Panc1 (cell line): ENCODE results near the gene HLA-DQB1. TPM values are rescaled to one million over a fixed set of nuclear protein-coding genes. Genes with fewer than 3 reads are reported as not detected.
"Not testable (repeated sequence)": the region's sequence is repeated elsewhere in the genome, so short reads cannot be mapped to it uniquely, and the experiment has no call there.

Source experiments
- ATAC-seq: fragments of 200-7000 bp; cut with Tn5 transposase; 2 replicates; pipeline ENCODE4 v1.9.1; 2020; ENCODE audit warnings: mild to moderate bottlenecking, moderate library complexity
- BruUV-seq: library from RNA; stranded (reverse); fragments of 400-500 nt; replicated peaks from 2 replicates; lab custom pipeline; 2021; lab: Mats Ljungman, UMichigan
- CTCF ChIA-PET: fragments of 300-600 bp; sonication (Branson Sonifier 250); formaldehyde crosslinking; loops from one replicate; lab custom pipeline; 2022; ENCODE audit warnings: antibody characterized with exemption; lab: Charles Lee
- POLR2A ChIA-PET: fragments of 300-600 bp; sonication (Branson Sonifier 250); formaldehyde crosslinking; loops from one replicate; lab custom pipeline; 2022; ENCODE audit warnings: antibody characterized with exemption; lab: Charles Lee
- DNase-seq: peaks from one replicate; pipeline ENCODE4 v3.0.0-alpha.2; 2010; ENCODE audit warnings: low read depth, low spot score
- H3K27ac ChIP-seq: 2 replicates; pipeline ENCODE4 v1.5.1; 2011; ENCODE audit warnings: mild to moderate bottlenecking, low read length, inconsistent platforms
- H3K27me3 ChIP-seq: fragments of 200-500 bp; sonication (Bioruptor generic); 2 replicates; pipeline ENCODE4 v1.6.0; 2014; ENCODE audit warnings: low read length, inconsistent platforms; ENCODE audit not compliant: control insufficient read depth, insufficient read depth
- H3K36me3 ChIP-seq: fragments of 200-500 bp; sonication (Bioruptor generic); 2 replicates; pipeline ENCODE4 v1.5.1; 2014; ENCODE audit warnings: inconsistent platforms, mild to moderate bottlenecking, low read length, moderate library complexity; ENCODE audit not compliant: control insufficient read depth, insufficient read depth
- H3K4me1 ChIP-seq: 2 replicates; pipeline ENCODE4 v1.5.1; 2011; ENCODE audit warnings: inconsistent platforms, mild to moderate bottlenecking, low read length, moderate library complexity; ENCODE audit not compliant: control insufficient read depth, insufficient read depth
- H3K4me3 ChIP-seq, 2 experiments: 2 replicates each; pipeline ENCODE4 v1.5.1; 2011 to 2012; ENCODE audit warnings: low read depth in 2 of 2, low read length in 2 of 2, mild to moderate bottlenecking in 2 of 2, inconsistent platforms in 1 of 2, moderate library complexity in 1 of 2
- H3K9me3 ChIP-seq: fragments of 200-500 bp; sonication (Bioruptor generic); 2 replicates; pipeline ENCODE4 v1.5.1; 2014; ENCODE audit warnings: low read depth, mild to moderate bottlenecking, inconsistent platforms, low read length, moderate library complexity; ENCODE audit not compliant: control insufficient read depth, insufficient read depth
- CTCF ChIP-seq: fragments of 450-650 bp; IDR thresholded peaks from 2 replicates; pipeline ENCODE4 v1.5.1; 2017; ENCODE audit warnings: mild to moderate bottlenecking
- POLR2AphosphoS5 ChIP-seq: IDR thresholded peaks from 2 replicates; pipeline ENCODE4 v1.6.1; 2012; ENCODE audit warnings: mild to moderate bottlenecking, low read depth, low read length, moderate library complexity
- SIN3A ChIP-seq: IDR thresholded peaks from 2 replicates; pipeline ENCODE4 v1.6.1; 2012; ENCODE audit warnings: low read depth, mild to moderate bottlenecking, low read length, moderate library complexity, borderline replicate concordance; ENCODE audit not compliant: insufficient read depth
- TCF7L2 ChIP-seq: IDR thresholded peaks from 2 replicates; pipeline ENCODE4 v1.6.1; 2011; ENCODE audit warnings: mild to moderate bottlenecking, low read depth, low read length, inconsistent platforms
- in situ Hi-C: cut with HindIII; loops from 2 replicates; pipeline ENCODE4 v1.10.0; 2016; ENCODE audit warnings: low sequenced_read_pairs, low pct_unique_long_range_greater_than_20kb
- intact Hi-C: fragments of 100-400 bp; cut with micrococcal nuclease; formaldehyde crosslinking; loops from one replicate; pipeline ENCODE4 v1.10.0; 2022; ENCODE audit not compliant: unreplicated experiment
- total RNA-seq: library from RNA; stranded (reverse); gene quantifications from one replicate; pipeline ENCODE4 v1.2.1, GENCODE V29; 2021; ENCODE audit not compliant: unreplicated experiment
- TF ChIP-seq, protein P1 (sequence below), 2 experiments: IDR thresholded peaks; 2 replicates each; pipeline ENCODE4 v1.6.1; 2011 to 2012; ENCODE audit warnings: low read depth in 2 of 2, control low read depth in 1 of 2, low read length in 1 of 2, mild to moderate bottlenecking in 1 of 2, moderate library complexity in 1 of 2; ENCODE audit not compliant: insufficient read depth in 1 of 2

Gene HLA-DQB1
- total RNA-seq, 1 experiment from 2014 or later: 0.51 TPM

DNA sequence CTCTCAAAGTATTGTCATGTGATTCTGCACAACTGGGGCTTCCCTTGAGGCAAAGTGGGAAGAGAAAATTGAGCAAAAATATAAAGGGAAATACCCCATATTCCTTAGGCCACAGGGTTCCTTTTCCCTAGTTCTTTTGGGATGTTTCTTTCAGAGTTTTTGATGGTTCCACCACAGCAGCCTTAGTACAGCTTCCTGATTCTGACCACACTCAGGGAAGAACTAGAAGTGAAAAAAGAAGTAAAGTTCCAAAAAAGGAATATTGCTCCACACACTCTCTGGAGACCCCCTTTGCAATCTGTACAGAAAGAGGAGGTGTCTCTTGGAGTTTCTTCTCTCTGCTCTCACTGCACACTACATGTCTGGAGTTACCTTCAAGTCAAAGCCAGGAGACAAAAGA lies 46.8 kb upstream of the HLA-DQB1 start:
- TF ChIP-seq, protein P1, sequence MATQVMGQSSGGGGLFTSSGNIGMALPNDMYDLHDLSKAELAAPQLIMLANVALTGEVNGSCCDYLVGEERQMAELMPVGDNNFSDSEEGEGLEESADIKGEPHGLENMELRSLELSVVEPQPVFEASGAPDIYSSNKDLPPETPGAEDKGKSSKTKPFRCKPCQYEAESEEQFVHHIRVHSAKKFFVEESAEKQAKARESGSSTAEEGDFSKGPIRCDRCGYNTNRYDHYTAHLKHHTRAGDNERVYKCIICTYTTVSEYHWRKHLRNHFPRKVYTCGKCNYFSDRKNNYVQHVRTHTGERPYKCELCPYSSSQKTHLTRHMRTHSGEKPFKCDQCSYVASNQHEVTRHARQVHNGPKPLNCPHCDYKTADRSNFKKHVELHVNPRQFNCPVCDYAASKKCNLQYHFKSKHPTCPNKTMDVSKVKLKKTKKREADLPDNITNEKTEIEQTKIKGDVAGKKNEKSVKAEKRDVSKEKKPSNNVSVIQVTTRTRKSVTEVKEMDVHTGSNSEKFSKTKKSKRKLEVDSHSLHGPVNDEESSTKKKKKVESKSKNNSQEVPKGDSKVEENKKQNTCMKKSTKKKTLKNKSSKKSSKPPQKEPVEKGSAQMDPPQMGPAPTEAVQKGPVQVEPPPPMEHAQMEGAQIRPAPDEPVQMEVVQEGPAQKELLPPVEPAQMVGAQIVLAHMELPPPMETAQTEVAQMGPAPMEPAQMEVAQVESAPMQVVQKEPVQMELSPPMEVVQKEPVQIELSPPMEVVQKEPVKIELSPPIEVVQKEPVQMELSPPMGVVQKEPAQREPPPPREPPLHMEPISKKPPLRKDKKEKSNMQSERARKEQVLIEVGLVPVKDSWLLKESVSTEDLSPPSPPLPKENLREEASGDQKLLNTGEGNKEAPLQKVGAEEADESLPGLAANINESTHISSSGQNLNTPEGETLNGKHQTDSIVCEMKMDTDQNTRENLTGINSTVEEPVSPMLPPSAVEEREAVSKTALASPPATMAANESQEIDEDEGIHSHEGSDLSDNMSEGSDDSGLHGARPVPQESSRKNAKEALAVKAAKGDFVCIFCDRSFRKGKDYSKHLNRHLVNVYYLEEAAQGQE (IDR thresholded peaks at IDR 0.05; ENCODE audit: insufficient read depth in 1 of 2, low read depth in 2 of 2, low read length in 1 of 2): no peak
- TF ChIP-seq CTCF: no peak
- no peak for TF ChIP-seq TCF7L2
- no peak for TF ChIP-seq POLR2AphosphoS5
- TF ChIP-seq SIN3A: no peak
- intact Hi-C loops: no loop called here
- POLR2A ChIA-PET: no interaction called here
- Histone ChIP-seq H3K9me3 (no peaks in the 10 kb centered on the region), H3K4me3 (no peak overlapping the region), H3K4me1 (no peaks in the 10 kb centered on the region), H3K27me3 (peaks cover 10% of the 10 kb centered on the region), H3K27ac (no peak overlapping the region), H3K36me3 (no peaks in the 10 kb centered on the region)
- ATAC-seq: no peak
- BruUV-seq: no TSS peak
- no peak for DNase-seq
- CTCF ChIA-PET: no interaction called here
- in situ Hi-C loops: no loop called here

DNA sequence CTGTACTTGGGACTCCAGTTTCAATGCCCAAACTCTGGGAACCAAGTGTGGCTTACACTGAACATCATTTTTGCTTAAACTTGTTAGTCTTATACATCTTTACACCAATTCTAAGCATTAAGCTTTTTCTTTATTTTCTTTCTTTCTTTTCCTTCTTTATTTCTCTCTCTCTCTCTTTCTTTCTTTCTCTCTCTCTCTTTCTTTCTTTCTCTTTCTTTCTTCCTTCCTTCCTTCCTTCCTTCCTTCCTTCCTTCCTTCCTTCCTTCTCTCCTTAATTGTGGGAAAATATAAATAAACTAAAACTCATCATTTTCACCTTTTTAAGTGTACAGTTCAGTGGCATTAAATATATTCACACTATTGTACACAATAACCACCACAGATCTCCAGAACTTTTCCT lies 43.2 kb upstream of the HLA-DQB1 start:
- Histone ChIP-seq H3K9me3 (no peaks in the 10 kb centered on the region), H3K4me1 (no peaks in the 10 kb centered on the region), H3K36me3 (no peaks in the 10 kb centered on the region; the same call in 1 of the 2 replicates), H3K4me3 (no peak overlapping the region), H3K27me3 (peaks cover 11% of the 10 kb centered on the region), H3K27ac (no peak overlapping the region)
- CTCF ChIA-PET: no interaction called here
- DNase-seq (no peak), ATAC-seq (no peak)
- POLR2A ChIA-PET: no interaction called here
- intact Hi-C loops: loop anchor here (10.0 kb wide), 2 partner anchors 75 to 465 kb away; no protein-coding TSS in a partner anchor
- in situ Hi-C loops: no loop called here
- no TSS peak for BruUV-seq
- TF ChIP-seq CTCF: no peak
- TF ChIP-seq SIN3A: no peak
- TF ChIP-seq, protein P1 (IDR thresholded peaks at IDR 0.05; ENCODE audit: insufficient read depth in 1 of 2, low read depth in 2 of 2, low read length in 1 of 2): no peak
- TF ChIP-seq TCF7L2: no peak
- TF ChIP-seq POLR2AphosphoS5: no peak

GRCh38 chr6:32705164-32705563 lies 38.7 kb upstream of the HLA-DQB1 start:
- H3K27me3 ChIP-seq: peaks cover 17% of the 10 kb centered on the region
- in situ Hi-C loops, H3K4me1 ChIP-seq, CTCF ChIA-PET, H3K4me3 ChIP-seq, H3K27ac ChIP-seq, DNase-seq, ATAC-seq, H3K9me3 ChIP-seq, H3K36me3 ChIP-seq, BruUV-seq, POLR2A ChIA-PET: not testable (repeated sequence)
- intact Hi-C loops: loop anchor here (10.0 kb wide), 2 partner anchors 80 to 460 kb away; no protein-coding TSS in a partner anchor
